Measurements from ENCODE around the gene MYL1.

DNA sequence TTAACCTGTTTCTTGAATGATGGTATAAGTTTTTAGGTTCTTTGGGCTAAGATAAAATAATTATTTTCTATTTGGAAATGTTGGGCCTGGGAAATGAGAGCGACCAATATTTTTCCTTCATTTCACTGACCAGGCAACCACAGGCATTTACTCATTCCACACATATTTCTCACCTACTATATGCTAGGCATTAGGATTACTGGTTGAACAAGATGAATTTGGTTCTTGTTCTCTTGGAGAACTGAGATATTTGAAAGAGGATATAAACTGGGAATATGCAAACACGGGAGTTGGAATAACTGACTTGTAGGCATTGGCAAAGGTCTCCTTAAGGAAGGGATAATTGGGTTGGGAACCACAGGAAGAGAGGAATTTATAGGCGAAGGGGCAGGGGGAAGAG is 3.9 kb upstream of the MYL1 start:
- TF ChIP-seq KLF1 (tag by site-specific recombination; IDR thresholded peaks at IDR 0.05) (no peak), ZNF561 (tag by site-specific recombination; IDR thresholded peaks at IDR 0.05; ENCODE audit: borderline replicate concordance) (no peak), ZNF610 (tag by site-specific recombination; IDR thresholded peaks at IDR 0.05; ENCODE audit: borderline replicate concordance) (no peak), ZNF394 (tag by site-specific recombination; IDR thresholded peaks at IDR 0.05; ENCODE audit: borderline replicate concordance) (no peak), ZNF747 (tag by site-specific recombination; IDR thresholded peaks at IDR 0.05) (no peak), ZNF555 (tag by site-specific recombination; conservative IDR thresholded peaks at IDR 0.05) (no peak), ZNF391 (tag by site-specific recombination; IDR thresholded peaks at IDR 0.05; ENCODE audit: borderline replicate concordance, low read depth) (no peak)
- TF ChIP-seq, protein P1, sequence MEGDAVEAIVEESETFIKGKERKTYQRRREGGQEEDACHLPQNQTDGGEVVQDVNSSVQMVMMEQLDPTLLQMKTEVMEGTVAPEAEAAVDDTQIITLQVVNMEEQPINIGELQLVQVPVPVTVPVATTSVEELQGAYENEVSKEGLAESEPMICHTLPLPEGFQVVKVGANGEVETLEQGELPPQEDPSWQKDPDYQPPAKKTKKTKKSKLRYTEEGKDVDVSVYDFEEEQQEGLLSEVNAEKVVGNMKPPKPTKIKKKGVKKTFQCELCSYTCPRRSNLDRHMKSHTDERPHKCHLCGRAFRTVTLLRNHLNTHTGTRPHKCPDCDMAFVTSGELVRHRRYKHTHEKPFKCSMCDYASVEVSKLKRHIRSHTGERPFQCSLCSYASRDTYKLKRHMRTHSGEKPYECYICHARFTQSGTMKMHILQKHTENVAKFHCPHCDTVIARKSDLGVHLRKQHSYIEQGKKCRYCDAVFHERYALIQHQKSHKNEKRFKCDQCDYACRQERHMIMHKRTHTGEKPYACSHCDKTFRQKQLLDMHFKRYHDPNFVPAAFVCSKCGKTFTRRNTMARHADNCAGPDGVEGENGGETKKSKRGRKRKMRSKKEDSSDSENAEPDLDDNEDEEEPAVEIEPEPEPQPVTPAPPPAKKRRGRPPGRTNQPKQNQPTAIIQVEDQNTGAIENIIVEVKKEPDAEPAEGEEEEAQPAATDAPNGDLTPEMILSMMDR (tag by site-specific recombination; IDR thresholded peaks at IDR 0.05): no peak
- TF ChIP-seq, protein P2, sequence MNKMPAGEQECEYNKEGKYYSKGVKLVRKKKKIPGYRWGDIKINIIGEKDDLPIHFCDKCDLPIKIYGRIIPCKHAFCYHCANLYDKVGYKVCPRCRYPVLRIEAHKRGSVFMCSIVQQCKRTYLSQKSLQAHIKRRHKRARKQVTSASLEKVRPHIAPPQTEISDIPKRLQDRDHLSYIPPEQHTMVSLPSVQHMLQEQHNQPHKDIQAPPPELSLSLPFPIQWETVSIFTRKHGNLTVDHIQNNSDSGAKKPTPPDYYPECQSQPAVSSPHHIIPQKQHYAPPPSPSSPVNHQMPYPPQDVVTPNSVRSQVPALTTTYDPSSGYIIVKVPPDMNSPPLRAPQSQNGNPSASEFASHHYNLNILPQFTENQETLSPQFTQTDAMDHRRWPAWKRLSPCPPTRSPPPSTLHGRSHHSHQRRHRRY (tag by site-specific recombination; IDR thresholded peaks at IDR 0.05): no peak
- TF ChIP-seq, protein P3, sequence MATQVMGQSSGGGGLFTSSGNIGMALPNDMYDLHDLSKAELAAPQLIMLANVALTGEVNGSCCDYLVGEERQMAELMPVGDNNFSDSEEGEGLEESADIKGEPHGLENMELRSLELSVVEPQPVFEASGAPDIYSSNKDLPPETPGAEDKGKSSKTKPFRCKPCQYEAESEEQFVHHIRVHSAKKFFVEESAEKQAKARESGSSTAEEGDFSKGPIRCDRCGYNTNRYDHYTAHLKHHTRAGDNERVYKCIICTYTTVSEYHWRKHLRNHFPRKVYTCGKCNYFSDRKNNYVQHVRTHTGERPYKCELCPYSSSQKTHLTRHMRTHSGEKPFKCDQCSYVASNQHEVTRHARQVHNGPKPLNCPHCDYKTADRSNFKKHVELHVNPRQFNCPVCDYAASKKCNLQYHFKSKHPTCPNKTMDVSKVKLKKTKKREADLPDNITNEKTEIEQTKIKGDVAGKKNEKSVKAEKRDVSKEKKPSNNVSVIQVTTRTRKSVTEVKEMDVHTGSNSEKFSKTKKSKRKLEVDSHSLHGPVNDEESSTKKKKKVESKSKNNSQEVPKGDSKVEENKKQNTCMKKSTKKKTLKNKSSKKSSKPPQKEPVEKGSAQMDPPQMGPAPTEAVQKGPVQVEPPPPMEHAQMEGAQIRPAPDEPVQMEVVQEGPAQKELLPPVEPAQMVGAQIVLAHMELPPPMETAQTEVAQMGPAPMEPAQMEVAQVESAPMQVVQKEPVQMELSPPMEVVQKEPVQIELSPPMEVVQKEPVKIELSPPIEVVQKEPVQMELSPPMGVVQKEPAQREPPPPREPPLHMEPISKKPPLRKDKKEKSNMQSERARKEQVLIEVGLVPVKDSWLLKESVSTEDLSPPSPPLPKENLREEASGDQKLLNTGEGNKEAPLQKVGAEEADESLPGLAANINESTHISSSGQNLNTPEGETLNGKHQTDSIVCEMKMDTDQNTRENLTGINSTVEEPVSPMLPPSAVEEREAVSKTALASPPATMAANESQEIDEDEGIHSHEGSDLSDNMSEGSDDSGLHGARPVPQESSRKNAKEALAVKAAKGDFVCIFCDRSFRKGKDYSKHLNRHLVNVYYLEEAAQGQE (tag by site-specific recombination; IDR thresholded peaks at IDR 0.05): no peak
